Suprapubic skin (tissue), 4 donors: ENCODE data around the gene HEATR9. TPM values are rescaled to one million over a fixed set of nuclear protein-coding genes. Genes with fewer than 3 reads are reported as not detected.

Source experiments
- DNase-seq, 2 donors: peaks; one replicate each; pipeline ENCODE4 v3.0.0-alpha.2; 2019; ENCODE audit warnings: low spot score in 2 of 2
- H3K27ac ChIP-seq: fragments of 200-600 bp; sonication (generic); one replicate; pipeline ENCODE4 v1.5.1; 2019
- H3K27me3 ChIP-seq: fragments of 200-600 bp; sonication (generic); one replicate; pipeline ENCODE4 v1.5.1; 2019
- H3K36me3 ChIP-seq: fragments of 200-600 bp; sonication (generic); one replicate; pipeline ENCODE4 v1.5.1; 2019
- H3K4me1 ChIP-seq: fragments of 200-600 bp; sonication (generic); one replicate; pipeline ENCODE4 v1.5.1; 2019
- H3K4me3 ChIP-seq: fragments of 200-600 bp; sonication (generic); one replicate; pipeline ENCODE4 v1.5.1; 2019; ENCODE audit warnings: mild to moderate bottlenecking
- H3K9me3 ChIP-seq: fragments of 200-600 bp; sonication (generic); one replicate; pipeline ENCODE4 v1.5.1; 2019
- CTCF ChIP-seq, 2 donors: fragments of 200-600 bp in 1 of 2; fragments of 450-650 bp in 1 of 2; sonication (generic) in 1 of 2; IDR thresholded peaks; one replicate each; pipeline ENCODE4 v1.5.1; 2016 to 2019; ENCODE audit warnings: antibody characterized with exemption in 2 of 2, mild to moderate bottlenecking in 1 of 2, moderate library complexity in 1 of 2
- EP300 ChIP-seq: sonication (generic); formaldehyde crosslinking; IDR thresholded peaks from one replicate; pipeline ENCODE4 v1.6.1; 2017; ENCODE audit warnings: antibody characterized with exemption
- POLR2A ChIP-seq, 2 donors: fragments of 450-650 bp; IDR thresholded peaks; one replicate each; pipeline ENCODE4 v1.6.1; 2017; ENCODE audit warnings: antibody characterized with exemption in 2 of 2, mild to moderate bottlenecking in 2 of 2, moderate library complexity in 2 of 2
- POLR2AphosphoS5 ChIP-seq, 3 donors: sonication (generic); formaldehyde crosslinking; IDR thresholded peaks; one replicate each; pipeline ENCODE4 v1.6.1; 2017; ENCODE audit warnings: antibody characterized with exemption in 3 of 3
- WGBS: methylation state at CpG from one replicate; pipeline ENCODE4 v1.1.5; 2018; 5-methylcytosine and 5-hydroxymethylcytosine counted together
- total RNA-seq, 4 donors: library from RNA; depleted of rRNA; stranded (reverse); fragments of >200 nt; gene quantifications; one replicate each; pipeline ENCODE4 v1.1.0, GENCODE V29; 2016

HEATR9 gene
- total RNA-seq, 4 donors from 2014 or later: not detected

DNA sequence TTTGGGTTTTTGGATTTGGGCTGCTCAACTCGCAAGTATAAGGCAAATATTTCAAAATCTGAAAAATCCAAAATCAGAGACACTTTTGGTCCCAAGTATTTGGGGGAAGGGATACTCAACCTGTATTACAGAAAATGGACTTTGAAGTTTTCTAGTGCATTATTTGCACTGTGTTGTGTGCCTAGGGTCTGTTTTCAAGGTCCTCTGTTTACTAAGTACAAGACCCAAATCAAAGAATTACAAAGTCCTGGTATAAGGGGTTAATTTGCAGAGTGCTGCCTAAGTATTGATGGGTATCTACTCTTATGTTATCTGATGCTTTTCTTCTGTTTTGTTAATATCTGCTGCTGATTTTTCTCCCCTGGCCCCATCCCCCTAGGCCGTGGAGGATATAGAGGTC, 25.0 kb downstream of the HEATR9 start:
- Histone ChIP-seq H3K4me3 (no peak overlapping the region), H3K9me3 (no peaks in the 10 kb centered on the region), H3K4me1 (no peaks in the 10 kb centered on the region), H3K27me3 (no peaks in the 10 kb centered on the region), H3K27ac (no peak overlapping the region), H3K36me3 (peaks cover 96% of the 10 kb centered on the region)
- TF ChIP-seq EP300 (no peak), POLR2A (IDR thresholded peaks at IDR 0.05) (no peak), CTCF (IDR thresholded peaks at IDR 0.05) (no peak), POLR2AphosphoS5 (IDR thresholded peaks at IDR 0.05) (no peak)
- no peak for DNase-seq
- WGBS: 97% methylated on average over 2 of the region's 2 CpGs

DNA sequence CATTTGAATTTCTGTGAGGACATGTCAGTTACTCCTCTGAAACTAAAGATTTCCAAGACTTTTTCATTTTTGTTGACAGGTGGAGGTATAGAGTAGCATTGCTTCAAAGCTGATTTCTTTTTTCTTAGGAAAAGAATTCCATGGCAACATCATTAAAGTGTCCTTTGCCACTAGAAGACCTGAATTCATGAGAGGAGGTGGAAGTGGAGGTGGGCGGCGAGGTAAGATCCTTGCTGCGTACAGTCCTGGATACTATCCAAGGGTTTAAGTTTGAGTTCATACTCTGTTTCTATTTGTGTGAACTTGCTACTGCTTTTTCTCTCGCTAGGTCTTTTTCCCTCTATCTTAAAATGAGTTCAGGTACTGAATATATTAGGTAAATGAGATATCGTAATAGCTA, 26.5 kb downstream of the HEATR9 start:
- Histone ChIP-seq H3K4me1 (no peaks in the 10 kb centered on the region), H3K27me3 (no peaks in the 10 kb centered on the region), H3K27ac (no peak overlapping the region), H3K36me3 (peaks cover 99% of the 10 kb centered on the region), H3K9me3 (no peaks in the 10 kb centered on the region), H3K4me3 (no peak overlapping the region)
- DNase-seq: no peak
- 94% methylated on average over 5 of the region's 5 CpGs for WGBS
- TF ChIP-seq POLR2AphosphoS5 (IDR thresholded peaks at IDR 0.05) (no peak), POLR2A (IDR thresholded peaks at IDR 0.05) (no peak), CTCF (IDR thresholded peaks at IDR 0.05) (no peak)

- no peaks in the 10 kb centered on the region for H3K27me3 ChIP-seq
- H3K27ac ChIP-seq: no peak overlapping the region
- no peaks in the 10 kb centered on the region for H3K9me3 ChIP-seq
- 85% methylated on average over 4 of the region's 4 CpGs for WGBS
- DNase-seq: no peak
- no peak for TF ChIP-seq POLR2AphosphoS5 (IDR thresholded peaks at IDR 0.05)
- TF ChIP-seq EP300: no peak
- no peaks in the 10 kb centered on the region for H3K4me1 ChIP-seq
- H3K4me3 ChIP-seq: no peak overlapping the region
- peaks cover 99% of the 10 kb centered on the region for H3K36me3 ChIP-seq
Observed at GRCh38 chr17:35841505-35841904, 27.2 kb downstream of the HEATR9 start.

- TF ChIP-seq POLR2A (IDR thresholded peaks at IDR 0.05): no peak
- TF ChIP-seq CTCF (IDR thresholded peaks at IDR 0.05): no peak
- TF ChIP-seq POLR2AphosphoS5 (IDR thresholded peaks at IDR 0.05): no peak
- no peak for TF ChIP-seq EP300
- Histone ChIP-seq H3K4me1 (no peaks in the 10 kb centered on the region), H3K36me3 (peaks cover 99% of the 10 kb centered on the region), H3K4me3 (no peak overlapping the region), H3K27me3 (no peaks in the 10 kb centered on the region), H3K9me3 (no peaks in the 10 kb centered on the region), H3K27ac (no peak overlapping the region)
- no peak for DNase-seq
- 98% methylated on average over 3 of the region's 3 CpGs for WGBS
Observed at GRCh38 chr17:35841101-35841500, 27.6 kb downstream of the HEATR9 start.

DNA sequence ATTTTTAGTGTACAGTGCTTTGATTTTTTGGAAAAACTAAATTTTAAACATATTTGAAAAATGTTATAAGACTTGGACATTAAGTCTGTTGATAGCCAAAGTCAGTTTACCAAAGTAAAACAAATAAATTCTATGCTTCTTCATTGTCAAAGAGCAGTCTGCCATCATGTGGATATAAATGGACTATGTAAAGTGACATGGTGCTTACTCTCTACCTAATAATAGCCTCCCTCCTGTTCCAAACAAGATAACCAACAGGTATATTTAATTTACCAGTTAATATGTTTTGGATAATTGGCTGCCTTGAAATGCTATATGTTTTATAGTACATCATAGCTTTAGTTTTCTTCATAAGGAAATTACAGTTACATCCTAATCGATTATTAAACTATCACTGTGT, 43.5 kb downstream of the HEATR9 start:
- no peaks in the 10 kb centered on the region for H3K27me3 ChIP-seq
- H3K9me3 ChIP-seq: no peaks in the 10 kb centered on the region
- H3K4me3 ChIP-seq: no peak overlapping the region
- WGBS: 89% methylated on average over 1 of the region's 1 CpG
- DNase-seq: no peak
- H3K4me1 ChIP-seq: no peaks in the 10 kb centered on the region
- TF ChIP-seq EP300 (no peak), CTCF (IDR thresholded peaks at IDR 0.05) (no peak), POLR2A (IDR thresholded peaks at IDR 0.05) (no peak), POLR2AphosphoS5 (IDR thresholded peaks at IDR 0.05) (no peak)
- H3K36me3 ChIP-seq: peaks cover 73% of the 10 kb centered on the region
- no peak overlapping the region for H3K27ac ChIP-seq

DNA sequence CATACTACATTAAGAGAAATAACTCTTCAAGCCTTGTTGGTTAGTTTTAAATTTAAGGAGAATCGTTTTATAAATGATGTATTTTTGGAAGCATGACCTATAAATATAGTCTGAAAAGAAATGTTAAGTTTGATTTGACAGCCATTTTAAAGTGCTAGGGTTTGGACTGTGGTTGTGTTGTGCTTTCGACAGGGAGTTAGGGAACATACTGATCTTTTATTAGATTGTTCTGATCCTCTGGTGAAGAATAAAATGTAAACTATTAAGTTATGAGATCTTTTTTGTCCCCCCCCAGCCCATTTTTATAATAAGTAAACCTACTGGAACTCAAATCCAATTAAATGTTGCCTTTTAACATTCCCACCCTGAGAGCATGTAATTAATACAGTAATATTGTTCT, 47.4 kb downstream of the HEATR9 start:
- no peaks in the 10 kb centered on the region for H3K9me3 ChIP-seq
- H3K4me1 ChIP-seq: no peaks in the 10 kb centered on the region
- H3K27ac ChIP-seq: no peak overlapping the region
- DNase-seq: no peak
- peaks cover 68% of the 10 kb centered on the region for H3K36me3 ChIP-seq
- no peak overlapping the region for H3K4me3 ChIP-seq
- H3K27me3 ChIP-seq: no peaks in the 10 kb centered on the region
- 93% methylated on average over 2 of the region's 2 CpGs for WGBS
- TF ChIP-seq CTCF (IDR thresholded peaks at IDR 0.05): no peak
- no peak for TF ChIP-seq POLR2A (IDR thresholded peaks at IDR 0.05)
- no peak for TF ChIP-seq POLR2AphosphoS5 (IDR thresholded peaks at IDR 0.05)
- TF ChIP-seq EP300: no peak
